ENCODE results near the gene C3orf80. TPM values are rescaled to one million over a fixed set of nuclear protein-coding genes. Genes with fewer than 3 reads are reported as not detected.

The C3orf80 gene
- total RNA-seq, 6 experiments from 2014 or later: 0.26 to 0.95 (median 0.47) TPM

GRCh38 chr3:160183345-160184076, 41.7 kb upstream of the C3orf80 start:
- peak overlapping the region; percentile 20; the same call in 1 of the 2 replicates for H3K4me3 Mint-ChIP-seq
- H3K27ac Mint-ChIP-seq: peak overlapping the region; percentile 86
- peaks cover 59% of the 10 kb centered on the region for H3K4me1 Mint-ChIP-seq (ENCODE audit: low read depth)
- no peaks in the 10 kb centered on the region for H3K9me3 Mint-ChIP-seq
- DNase-seq: peak; percentile 32
- no peaks in the 10 kb centered on the region for H3K36me3 Mint-ChIP-seq (ENCODE audit: low read depth)
- no peaks in the 10 kb centered on the region; the same call in 1 of the 2 replicates for H3K27me3 Mint-ChIP-seq (ENCODE audit: insufficient read depth)
- TF ChIP-seq CTCF (IDR thresholded peaks at IDR 0.05): no peak

- H3K4me3 Mint-ChIP-seq: peak overlapping the region; percentile 19; the same call in 1 of the 2 replicates
- H3K9me3 Mint-ChIP-seq: no peaks in the 10 kb centered on the region
- TF ChIP-seq CTCF (IDR thresholded peaks at IDR 0.05): no peak
- peak overlapping the region; percentile 80 for H3K27ac Mint-ChIP-seq
- H3K36me3 Mint-ChIP-seq (ENCODE audit: low read depth): no peaks in the 10 kb centered on the region
- DNase-seq: peak; percentile 61
- peaks cover 56% of the 10 kb centered on the region for H3K4me1 Mint-ChIP-seq (ENCODE audit: low read depth)
- H3K27me3 Mint-ChIP-seq (ENCODE audit: insufficient read depth): no peaks in the 10 kb centered on the region; the same call in 1 of the 2 replicates
Measured at GRCh38 chr3:160184655-160185054, 40.6 kb upstream of the C3orf80 start.

- Mint-ChIP-seq H3K27ac (0 out of 2 replicates have a peak overlapping the region, but pooled peaks have one; percentile 12), H3K9me3 (no peaks in the 10 kb centered on the region), H3K36me3 (ENCODE audit: low read depth) (no peaks in the 10 kb centered on the region), H3K4me3 (no peak overlapping the region), H3K4me1 (ENCODE audit: low read depth) (peaks cover 45% of the 10 kb centered on the region), H3K27me3 (ENCODE audit: insufficient read depth) (no peaks in the 10 kb centered on the region; the same call in 1 of the 2 replicates)
- DNase-seq: no peak
- TF ChIP-seq CTCF (IDR thresholded peaks at IDR 0.05): no peak
Measured at GRCh38 chr3:160185751-160186150, 39.5 kb upstream of the C3orf80 start.

GRCh38 chr3:160187288-160187687, 37.9 kb upstream of the C3orf80 start:
- no peaks in the 10 kb centered on the region for H3K36me3 Mint-ChIP-seq (ENCODE audit: low read depth)
- H3K4me3 Mint-ChIP-seq: no peak overlapping the region
- H3K27ac Mint-ChIP-seq: no peak overlapping the region
- no peak for DNase-seq
- H3K27me3 Mint-ChIP-seq (ENCODE audit: insufficient read depth): no peaks in the 10 kb centered on the region; the same call in 1 of the 2 replicates
- no peaks in the 10 kb centered on the region for H3K9me3 Mint-ChIP-seq
- H3K4me1 Mint-ChIP-seq (ENCODE audit: low read depth): peaks cover 32% of the 10 kb centered on the region
- no peak for TF ChIP-seq CTCF (IDR thresholded peaks at IDR 0.05)

GRCh38 chr3:160192310-160193029, 32.8 kb upstream of the C3orf80 start:
- Mint-ChIP-seq H3K27me3 (ENCODE audit: insufficient read depth) (no peaks in the 10 kb centered on the region; the same call in 1 of the 2 replicates), H3K9me3 (no peaks in the 10 kb centered on the region), H3K27ac (no peak overlapping the region), H3K36me3 (ENCODE audit: low read depth) (no peaks in the 10 kb centered on the region), H3K4me3 (no peak overlapping the region), H3K4me1 (ENCODE audit: low read depth) (no peaks in the 10 kb centered on the region)
- TF ChIP-seq CTCF (IDR thresholded peaks at IDR 0.05): no peak
- DNase-seq: no peak
